ENCODE data around the gene TP53AIP1.

- TF ChIP-seq POLR2A (IDR thresholded peaks at IDR 0.05) (no peak), POLR2AphosphoS5 (IDR thresholded peaks at IDR 0.05) (no peak)
- TF ChIP-seq, protein P1, sequence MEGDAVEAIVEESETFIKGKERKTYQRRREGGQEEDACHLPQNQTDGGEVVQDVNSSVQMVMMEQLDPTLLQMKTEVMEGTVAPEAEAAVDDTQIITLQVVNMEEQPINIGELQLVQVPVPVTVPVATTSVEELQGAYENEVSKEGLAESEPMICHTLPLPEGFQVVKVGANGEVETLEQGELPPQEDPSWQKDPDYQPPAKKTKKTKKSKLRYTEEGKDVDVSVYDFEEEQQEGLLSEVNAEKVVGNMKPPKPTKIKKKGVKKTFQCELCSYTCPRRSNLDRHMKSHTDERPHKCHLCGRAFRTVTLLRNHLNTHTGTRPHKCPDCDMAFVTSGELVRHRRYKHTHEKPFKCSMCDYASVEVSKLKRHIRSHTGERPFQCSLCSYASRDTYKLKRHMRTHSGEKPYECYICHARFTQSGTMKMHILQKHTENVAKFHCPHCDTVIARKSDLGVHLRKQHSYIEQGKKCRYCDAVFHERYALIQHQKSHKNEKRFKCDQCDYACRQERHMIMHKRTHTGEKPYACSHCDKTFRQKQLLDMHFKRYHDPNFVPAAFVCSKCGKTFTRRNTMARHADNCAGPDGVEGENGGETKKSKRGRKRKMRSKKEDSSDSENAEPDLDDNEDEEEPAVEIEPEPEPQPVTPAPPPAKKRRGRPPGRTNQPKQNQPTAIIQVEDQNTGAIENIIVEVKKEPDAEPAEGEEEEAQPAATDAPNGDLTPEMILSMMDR (IDR thresholded peaks at IDR 0.05): no peak
Measured at GRCh38 chr11:128901653-128902514, 40.8 kb downstream of the TP53AIP1 start.

Measured in sigmoid colon (tissue), 4 donors.